HG02623 (cell line): Measurements from ENCODE around the gene NUDT2.
"Not testable (repeated sequence)": the region's sequence is repeated elsewhere in the genome, so short reads cannot be mapped to it uniquely, and the experiment has no call there.

ENCODE experiments used
- ATAC-seq: cut with Tn5 transposase; IDR thresholded peaks from one replicate; pipeline ENCODE4 v1.9.1; 2021; ENCODE audit warnings: moderate library complexity; ENCODE audit not compliant: unreplicated experiment

The NUDT2 gene

GRCh38 chr9:34334916-34335315, 5.5 kb downstream of the NUDT2 start:
- ATAC-seq = no peak

GRCh38 chr9:34335376-34335775, 6.0 kb downstream of the NUDT2 start:
- no peak for ATAC-seq

GRCh38 chr9:34337403-34337802, 8.0 kb downstream of the NUDT2 start:
- no peak for ATAC-seq

- ATAC-seq = not testable (repeated sequence)
These were observed 8.7 kb downstream of the NUDT2 start for GRCh38 chr9:34338079-34338478.

- no peak for ATAC-seq
These were observed 9.5 kb downstream of the NUDT2 start for GRCh38 chr9:34338665-34339385.

- ATAC-seq = no peak
These were observed 12.4 kb downstream of the NUDT2 start for GRCh38 chr9:34341659-34342295.

DNA sequence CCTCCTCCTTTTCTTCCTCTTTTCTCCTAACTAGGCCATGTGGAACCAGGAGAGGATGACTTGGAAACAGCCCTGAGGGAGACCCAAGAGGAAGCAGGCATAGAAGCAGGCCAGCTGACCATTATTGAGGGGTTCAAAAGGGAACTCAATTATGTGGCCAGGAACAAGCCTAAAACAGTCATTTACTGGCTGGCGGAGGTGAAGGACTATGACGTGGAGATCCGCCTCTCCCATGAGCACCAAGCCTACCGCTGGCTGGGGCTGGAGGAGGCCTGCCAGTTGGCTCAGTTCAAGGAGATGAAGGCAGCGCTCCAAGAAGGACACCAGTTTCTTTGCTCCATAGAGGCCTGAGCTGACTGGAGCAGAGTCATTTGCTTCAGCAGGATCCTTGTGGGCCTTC, 13.7 kb downstream of the NUDT2 start:
- ATAC-seq = no peak

GRCh38 chr9:34343605-34344004, 14.2 kb downstream of the NUDT2 start:
- no peak for ATAC-seq

DNA sequence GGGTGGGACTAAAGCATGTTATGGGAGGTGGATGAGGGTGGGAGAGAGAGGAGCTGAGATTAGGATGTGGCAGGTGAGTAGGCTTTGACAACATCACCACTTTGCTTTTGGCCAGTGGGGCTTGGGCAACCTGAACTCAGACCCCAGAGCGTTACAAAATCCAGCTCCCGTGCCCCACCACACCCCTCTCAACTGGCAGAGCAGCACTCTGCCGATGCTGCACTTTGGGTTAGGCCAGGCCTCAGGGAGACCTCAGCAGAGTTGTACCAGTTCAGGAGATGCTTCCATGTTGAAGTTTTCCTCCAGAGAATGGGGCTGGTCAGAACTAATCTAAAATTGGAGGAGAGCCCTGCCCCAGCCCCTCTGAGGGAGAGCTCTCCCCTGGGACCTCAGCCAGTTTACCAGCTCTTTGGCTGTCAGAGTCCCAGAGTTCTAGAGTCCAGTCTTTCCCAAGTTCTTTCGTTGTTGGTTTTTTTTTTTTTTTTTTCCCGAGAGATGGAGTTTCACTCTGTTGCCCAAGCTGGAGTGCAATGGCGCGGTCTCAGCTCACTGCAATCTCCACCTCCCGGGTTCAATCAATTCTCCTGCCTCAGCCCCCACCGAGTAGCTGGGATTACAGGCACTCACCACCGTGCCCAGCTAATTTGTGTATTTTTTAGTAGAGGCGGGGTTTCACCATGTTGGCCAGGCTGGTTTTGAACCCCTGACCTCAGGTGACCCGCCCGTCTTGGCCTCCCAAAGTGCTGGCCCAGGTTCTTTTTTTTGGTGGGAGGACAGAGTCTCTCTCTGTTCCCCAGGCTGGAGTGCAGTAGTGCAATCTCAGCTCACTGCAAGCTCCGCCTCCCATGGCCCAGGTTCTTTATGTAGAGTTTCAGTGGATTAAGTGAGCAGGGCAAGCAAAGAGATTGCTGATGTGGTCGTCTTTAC, 17.8 kb downstream of the NUDT2 start:
- ATAC-seq = no peak

DNA sequence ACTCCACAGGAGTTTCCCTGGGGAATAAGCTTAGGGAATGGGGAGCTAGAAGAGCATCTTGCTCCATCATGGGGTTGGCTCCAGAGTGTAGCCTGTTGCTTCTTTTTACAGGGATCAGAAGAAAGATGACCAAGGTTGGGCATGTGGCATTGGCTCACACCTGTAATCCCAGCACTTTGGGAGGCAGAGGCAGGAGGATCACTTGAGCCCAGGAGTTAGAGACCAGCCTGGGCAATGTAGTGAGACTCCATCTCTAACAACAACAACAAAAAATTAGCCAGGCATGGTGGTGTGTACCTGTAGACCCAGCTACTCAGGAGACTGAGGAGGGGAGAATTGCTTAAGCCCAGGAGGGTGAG, 18.4 kb downstream of the NUDT2 start:
- ATAC-seq = no peak

GRCh38 chr9:34349324-34349723, 20.0 kb downstream of the NUDT2 start:
- ATAC-seq = no peak

DNA sequence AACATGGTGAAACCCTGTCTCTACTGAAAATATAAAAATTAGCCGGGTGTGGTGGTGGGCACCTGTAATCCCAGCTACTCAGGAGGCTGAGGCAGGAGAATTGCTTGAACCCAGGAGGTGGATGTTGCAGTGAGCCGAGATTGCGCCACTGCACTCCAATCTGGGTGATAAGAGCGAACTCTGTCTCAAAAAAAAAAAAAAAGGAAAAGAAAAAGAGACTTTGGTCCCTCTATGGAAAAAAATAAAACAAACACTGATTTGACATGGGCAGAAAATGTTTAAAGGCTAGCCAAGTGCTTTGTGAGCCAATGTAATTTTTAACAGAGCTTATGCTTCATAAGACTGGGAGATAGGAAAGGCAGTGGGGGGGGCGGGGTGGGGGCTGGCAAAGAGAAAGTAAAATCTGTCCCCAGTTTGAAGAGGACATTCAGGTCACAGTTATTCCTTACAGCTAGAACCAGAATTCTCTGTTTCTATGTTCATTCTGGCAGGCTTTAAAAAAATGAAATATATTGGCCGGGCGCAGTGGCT, 22.8 kb downstream of the NUDT2 start:
- not testable (repeated sequence) for ATAC-seq

- not testable (repeated sequence) for ATAC-seq
These were observed 23.6 kb downstream of the NUDT2 start for GRCh38 chr9:34352957-34353356.

GRCh38 chr9:34362614-34363214, 33.3 kb downstream of the NUDT2 start:
- no peak for ATAC-seq

DNA sequence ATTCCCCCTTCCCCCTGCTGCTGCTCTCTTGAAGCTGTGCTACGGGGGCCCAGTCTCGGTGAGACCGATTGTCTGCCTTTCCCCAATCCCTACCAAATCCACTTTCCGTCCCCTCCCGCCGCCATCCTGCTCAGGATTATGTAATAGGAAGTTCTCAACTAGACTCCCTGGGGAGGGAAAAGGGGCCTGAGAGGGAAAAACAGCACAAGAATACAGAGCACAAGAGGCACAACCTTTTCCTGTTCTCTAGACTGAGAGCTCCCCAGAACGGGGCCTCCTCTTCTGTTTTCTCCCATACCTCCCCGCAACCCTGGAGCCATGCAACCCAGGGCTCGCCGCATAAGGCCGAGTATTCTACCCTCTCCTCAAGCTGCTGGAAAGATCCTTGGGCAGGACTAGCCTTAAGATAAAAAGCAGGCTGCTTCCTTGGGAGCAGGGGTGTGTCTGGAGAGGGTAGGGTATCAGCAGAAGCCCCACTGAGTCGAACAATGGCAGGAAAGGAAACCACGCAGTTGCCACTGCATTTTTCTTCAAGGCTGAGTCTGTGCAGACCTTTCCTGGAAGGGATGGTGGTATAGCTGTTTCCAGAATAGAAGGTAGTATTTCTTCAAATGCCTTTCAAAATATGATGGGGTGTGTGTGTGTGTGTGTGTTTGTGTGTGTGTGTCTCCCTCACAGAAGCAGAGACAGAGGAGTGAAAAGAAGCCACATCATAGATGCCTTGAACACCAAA, 34.4 kb downstream of the NUDT2 start:
- no peak for ATAC-seq

GRCh38 chr9:34365282-34365681, 35.9 kb downstream of the NUDT2 start:
- no peak for ATAC-seq

GRCh38 chr9:34366365-34366764, 37.0 kb downstream of the NUDT2 start:
- ATAC-seq = no peak

DNA sequence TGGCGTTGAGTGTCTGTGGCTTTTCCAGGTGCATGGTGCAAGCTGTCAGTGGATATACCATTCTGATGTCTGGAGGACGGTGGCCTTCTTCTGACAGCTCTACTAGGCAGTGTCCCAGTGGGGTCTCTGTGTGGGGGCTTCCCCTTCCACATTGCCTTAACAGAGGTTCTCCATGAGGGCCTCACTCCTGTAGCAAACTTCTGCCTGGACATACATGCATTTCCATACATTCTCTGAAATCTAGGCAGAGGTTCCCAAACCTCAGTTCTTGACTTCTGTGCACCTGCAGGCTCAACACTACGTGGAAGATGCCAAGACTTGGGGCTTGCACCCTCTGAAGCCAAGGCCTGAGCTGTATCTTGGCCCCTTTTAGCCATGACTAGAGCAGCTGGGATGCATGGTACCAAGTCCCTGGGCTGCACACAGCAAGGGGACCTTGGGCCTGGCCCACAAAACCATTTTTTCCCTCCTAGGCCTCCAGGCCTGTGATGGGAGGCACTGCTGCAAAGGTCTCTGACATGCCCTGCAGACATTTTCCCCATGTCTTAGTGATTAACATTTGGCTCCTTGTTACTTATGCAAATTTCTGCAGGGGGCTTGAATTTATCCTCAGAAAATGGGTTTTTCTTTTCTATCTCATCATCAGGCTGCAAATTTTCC, 38.5 kb downstream of the NUDT2 start:
- not testable (repeated sequence) for ATAC-seq

DNA sequence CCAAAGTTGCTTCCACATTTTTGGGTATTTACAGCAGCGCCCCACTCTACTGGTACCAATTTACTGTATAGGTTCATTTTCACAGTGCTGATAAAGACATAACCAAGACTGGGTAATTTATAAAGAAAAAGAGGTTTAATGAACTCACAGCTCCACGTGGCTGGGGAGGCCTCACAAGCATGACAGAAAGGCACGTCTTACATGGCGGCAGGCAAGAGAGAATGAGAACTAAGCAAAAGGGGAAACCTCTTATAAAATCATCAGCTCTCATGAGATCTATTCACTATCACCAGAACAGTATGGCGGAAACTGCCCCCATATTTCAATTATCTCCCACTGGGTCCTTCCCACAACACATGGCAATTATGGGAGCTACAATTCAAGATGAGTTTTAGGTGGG, 39.4 kb downstream of the NUDT2 start:
- not testable (repeated sequence) for ATAC-seq

GRCh38 chr9:34369636-34370035, 40.3 kb downstream of the NUDT2 start:
- ATAC-seq = no peak
